Liver (tissue), 9 donors: ENCODE results near the gene PCYT1A. TPM values are rescaled to one million over a fixed set of nuclear protein-coding genes. Genes with fewer than 3 reads are reported as not detected.

Experiments
- DNase-seq: peaks from one replicate; pipeline ENCODE4 v3.0.0-alpha.2; 2017; ENCODE audit warnings: low spot score
- H3K27ac ChIP-seq, 2 donors: one replicate each; pipeline ENCODE4 v1.7.0; 2013; ENCODE audit warnings: inconsistent platforms in 2 of 2, low read length in 2 of 2, control low read depth in 1 of 2, low read depth in 1 of 2, mild to moderate bottlenecking in 1 of 2
- H3K27me3 ChIP-seq, 4 donors: one replicate each; pipeline versions ENCODE4 v1.6.1 to v1.7.0; 2013; ENCODE audit warnings: low read length in 3 of 4, inconsistent platforms in 1 of 4, mild to moderate bottlenecking in 1 of 4, moderate library complexity in 1 of 4; ENCODE audit not compliant: control insufficient read depth in 4 of 4, insufficient read depth in 4 of 4
- H3K36me3 ChIP-seq, 4 donors: one replicate each; pipeline versions ENCODE4 v1.6.1 to v1.7.0; 2013; ENCODE audit warnings: low read length in 3 of 4, mild to moderate bottlenecking in 3 of 4, low read depth in 1 of 4, moderate library complexity in 1 of 4; ENCODE audit not compliant: control insufficient read depth in 4 of 4, insufficient read depth in 3 of 4
- H3K4me1 ChIP-seq, 4 donors: one replicate each; pipeline versions ENCODE4 v1.6.1 to v1.7.0; 2013; ENCODE audit warnings: low read length in 3 of 4, mild to moderate bottlenecking in 3 of 4, moderate library complexity in 1 of 4; ENCODE audit not compliant: control insufficient read depth in 4 of 4, insufficient read depth in 4 of 4
- H3K4me3 ChIP-seq, 3 donors: one replicate each; pipeline versions ENCODE4 v1.6.1 to v1.7.0; 2013; ENCODE audit warnings: low read length in 3 of 3, control low read depth in 1 of 3, low read depth in 1 of 3, mild to moderate bottlenecking in 1 of 3
- H3K9ac ChIP-seq, 2 donors: one replicate each; pipeline ENCODE4 v1.7.0; 2013; ENCODE audit warnings: low read length in 2 of 2, mild to moderate bottlenecking in 2 of 2, moderate library complexity in 2 of 2, control low read depth in 1 of 2, low read depth in 1 of 2
- H3K9me3 ChIP-seq, 4 donors: one replicate each; pipeline versions ENCODE4 v1.6.1 to v1.7.0; 2013; ENCODE audit warnings: low read length in 3 of 4; ENCODE audit not compliant: control insufficient read depth in 4 of 4
- ATF3 ChIP-seq: IDR thresholded peaks from 2 replicates; pipeline ENCODE4 v1.6.1; 2016; ENCODE audit warnings: antibody characterized with exemption
- CTCF ChIP-seq: fragments of 150-350 bp; IDR thresholded peaks from 2 replicates; pipeline ENCODE4 v1.5.1; 2017; ENCODE audit warnings: improper control_type of control experiment, low read depth, low read length; ENCODE audit not compliant: missing input control
- EGR1 ChIP-seq, 2 donors: IDR thresholded peaks; 2 replicates each; pipeline ENCODE4 v1.6.1; 2016 to 2018; ENCODE audit warnings: antibody characterized with exemption in 2 of 2, low read depth in 2 of 2
- FOXA1 ChIP-seq: IDR thresholded peaks from 2 replicates; pipeline ENCODE4 v1.6.1; 2016; ENCODE audit warnings: antibody characterized with exemption
- FOXA2 ChIP-seq: IDR thresholded peaks from 2 replicates; pipeline ENCODE4 v1.6.1; 2016; ENCODE audit warnings: antibody characterized with exemption
- GABPA ChIP-seq, 2 donors: IDR thresholded peaks in 1 of 2; conservative IDR thresholded peaks in 1 of 2; 2 replicates each; pipeline ENCODE4 v1.6.1; 2016; ENCODE audit warnings: antibody characterized with exemption in 2 of 2, mild to moderate bottlenecking in 1 of 2, moderate library complexity in 1 of 2
- HNF4A ChIP-seq, 2 donors: conservative IDR thresholded peaks; 2 replicates each; pipeline ENCODE4 v1.6.1; 2016; ENCODE audit warnings: antibody characterized with exemption in 2 of 2, mild to moderate bottlenecking in 2 of 2
- HNF4G ChIP-seq: IDR thresholded peaks from 2 replicates; pipeline ENCODE4 v1.6.1; 2016; ENCODE audit warnings: antibody characterized with exemption
- JUND ChIP-seq, 2 donors: IDR thresholded peaks; 2 replicates each; pipeline ENCODE4 v1.6.1; 2016; ENCODE audit warnings: antibody characterized with exemption in 2 of 2
- NR2F2 ChIP-seq: IDR thresholded peaks from 2 replicates; pipeline ENCODE4 v1.6.1; 2016; ENCODE audit warnings: antibody characterized with exemption
- RAD21 ChIP-seq, 2 donors: IDR thresholded peaks; 2 replicates each; pipeline ENCODE4 v1.6.1; 2016; ENCODE audit warnings: antibody characterized with exemption in 2 of 2, mild to moderate bottlenecking in 2 of 2
- REST ChIP-seq: IDR thresholded peaks from 2 replicates; pipeline ENCODE4 v1.6.1; 2016; ENCODE audit warnings: antibody characterized with exemption, mild to moderate bottlenecking
- RXRA ChIP-seq, 2 donors: IDR thresholded peaks; 2 replicates each; pipeline ENCODE4 v1.6.1; 2017 to 2018; ENCODE audit warnings: antibody characterized with exemption in 2 of 2, mild to moderate bottlenecking in 1 of 2
- SP1 ChIP-seq: IDR thresholded peaks from 2 replicates; pipeline ENCODE4 v1.6.1; 2018; ENCODE audit warnings: antibody characterized with exemption, mild to moderate bottlenecking
- TAF1 ChIP-seq: conservative IDR thresholded peaks from 2 replicates; pipeline ENCODE4 v1.6.1; 2016; ENCODE audit warnings: antibody characterized with exemption, mild to moderate bottlenecking
- YY1 ChIP-seq: IDR thresholded peaks from 2 replicates; pipeline ENCODE4 v1.6.1; 2016; ENCODE audit warnings: antibody characterized with exemption, mild to moderate bottlenecking
- WGBS: extraction: QIAGEN DNeasy Blood & Tissue Kit; methylation state at CpG from one replicate; pipeline ENCODE4 v1.1.7; 2013; 5-methylcytosine and 5-hydroxymethylcytosine counted together
- polyA plus RNA-seq, 2 donors: library from polyadenylated mRNA; stranded (reverse) in 1 of 2; unstranded in 1 of 2; fragments of 200-250 nt in 1 of 2; fragments of >200 nt in 1 of 2; fragmentation: Nextera tagmentation in 1 of 2; extraction: Ambion mirVana in 1 of 2; gene quantifications; one replicate each; pipeline versions ENCODE4 v1.2.1 to v1.2.3, GENCODE V29; 2013 to 2015
- total RNA-seq, 2 donors: library from RNA; depleted of rRNA; stranded (reverse); fragments of >200 nt; gene quantifications; one replicate each; pipeline ENCODE4 v1.2.3, GENCODE V29; 2014
- TF ChIP-seq, protein P1 (sequence below): IDR thresholded peaks from 2 replicates; pipeline ENCODE4 v1.6.1; 2016; ENCODE audit warnings: antibody characterized with exemption
- TF ChIP-seq, protein P2 (sequence below): IDR thresholded peaks from 2 replicates; pipeline ENCODE4 v1.6.1; 2016; ENCODE audit warnings: antibody characterized with exemption
- donor health status: healthy.
- donor health status: healthy.
- donor health status: healthy.
- donor health status: healthy.
- donor health status: healthy.

PCYT1A gene
- total and polyA plus RNA-seq, 4 donors, result 12.5 to 56.8 (median 24.3) TPM

GRCh38 chr3:196197524-196197923 lies 90.0 kb downstream of the PCYT1A start:
- Histone ChIP-seq H3K27ac (no peak overlapping the region), H3K27me3 (no peaks in the 10 kb centered on the region), H3K36me3 (no peaks in the 10 kb centered on the region), H3K9ac (no peak overlapping the region), H3K9me3 (no peaks in the 10 kb centered on the region), H3K4me3 (no peak overlapping the region), H3K4me1 (peaks cover 5 to 16% (median 9%) of the 10 kb centered on the region in 4 donors)
- 90% methylated on average over 17 of the region's 17 CpGs for WGBS
- DNase-seq, result no peak
- TF ChIP-seq REST (no peak), RAD21 (IDR thresholded peaks at IDR 0.05) (no peak), GABPA (IDR thresholded peaks at IDR 0.05 in 1 of 2, conservative IDR thresholded peaks at IDR 0.05 in 1 of 2) (no peak), FOXA2 (no peak), YY1 (no peak), HNF4G (no peak)
- TF ChIP-seq, protein P1, sequence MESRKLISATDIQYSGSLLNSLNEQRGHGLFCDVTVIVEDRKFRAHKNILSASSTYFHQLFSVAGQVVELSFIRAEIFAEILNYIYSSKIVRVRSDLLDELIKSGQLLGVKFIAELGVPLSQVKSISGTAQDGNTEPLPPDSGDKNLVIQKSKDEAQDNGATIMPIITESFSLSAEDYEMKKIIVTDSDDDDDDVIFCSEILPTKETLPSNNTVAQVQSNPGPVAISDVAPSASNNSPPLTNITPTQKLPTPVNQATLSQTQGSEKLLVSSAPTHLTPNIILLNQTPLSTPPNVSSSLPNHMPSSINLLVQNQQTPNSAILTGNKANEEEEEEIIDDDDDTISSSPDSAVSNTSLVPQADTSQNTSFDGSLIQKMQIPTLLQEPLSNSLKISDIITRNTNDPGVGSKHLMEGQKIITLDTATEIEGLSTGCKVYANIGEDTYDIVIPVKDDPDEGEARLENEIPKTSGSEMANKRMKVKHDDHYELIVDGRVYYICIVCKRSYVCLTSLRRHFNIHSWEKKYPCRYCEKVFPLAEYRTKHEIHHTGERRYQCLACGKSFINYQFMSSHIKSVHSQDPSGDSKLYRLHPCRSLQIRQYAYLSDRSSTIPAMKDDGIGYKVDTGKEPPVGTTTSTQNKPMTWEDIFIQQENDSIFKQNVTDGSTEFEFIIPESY, result no peak

GRCh38 chr3:196195664-196196265 lies 91.8 kb downstream of the PCYT1A start:
- Histone ChIP-seq H3K27ac (no peak overlapping the region), H3K4me3 (no peak overlapping the region), H3K9me3 (no peaks in the 10 kb centered on the region), H3K4me1 (peaks cover 5 to 19% (median 10%) of the 10 kb centered on the region in 4 donors), H3K36me3 (no peaks in the 10 kb centered on the region), H3K27me3 (no peaks in the 10 kb centered on the region), H3K9ac (no peak overlapping the region)
- DNase-seq, result no peak
- TF ChIP-seq NR2F2 (no peak), YY1 (no peak), REST (no peak), EGR1 (IDR thresholded peaks at IDR 0.05; ENCODE audit: low read depth in 2 of 2) (no peak), SP1 (no peak), FOXA2 (no peak), GABPA (IDR thresholded peaks at IDR 0.05 in 1 of 2, conservative IDR thresholded peaks at IDR 0.05 in 1 of 2) (no peak), FOXA1 (no peak), HNF4G (no peak), TAF1 (no peak), HNF4A (conservative IDR thresholded peaks at IDR 0.05) (no peak), ATF3 (no peak), JUND (IDR thresholded peaks at IDR 0.05) (no peak), RXRA (IDR thresholded peaks at IDR 0.05) (no peak), CTCF (no peak), RAD21 (IDR thresholded peaks at IDR 0.05) (no peak)
- TF ChIP-seq, protein P2, sequence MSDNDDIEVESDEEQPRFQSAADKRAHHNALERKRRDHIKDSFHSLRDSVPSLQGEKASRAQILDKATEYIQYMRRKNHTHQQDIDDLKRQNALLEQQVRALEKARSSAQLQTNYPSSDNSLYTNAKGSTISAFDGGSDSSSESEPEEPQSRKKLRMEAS, result no peak
- TF ChIP-seq, protein P1, result no peak
- WGBS, result 94% methylated on average over 14 of the region's 14 CpGs
